HG03045 (cell line): ENCODE results near the gene TACC2.

Source experiments
- ATAC-seq: cut with Tn5 transposase; IDR thresholded peaks from one replicate; pipeline ENCODE4 v1.9.1; 2021; ENCODE audit warnings: mild to moderate bottlenecking, moderate library complexity; ENCODE audit not compliant: unreplicated experiment

Gene TACC2

DNA sequence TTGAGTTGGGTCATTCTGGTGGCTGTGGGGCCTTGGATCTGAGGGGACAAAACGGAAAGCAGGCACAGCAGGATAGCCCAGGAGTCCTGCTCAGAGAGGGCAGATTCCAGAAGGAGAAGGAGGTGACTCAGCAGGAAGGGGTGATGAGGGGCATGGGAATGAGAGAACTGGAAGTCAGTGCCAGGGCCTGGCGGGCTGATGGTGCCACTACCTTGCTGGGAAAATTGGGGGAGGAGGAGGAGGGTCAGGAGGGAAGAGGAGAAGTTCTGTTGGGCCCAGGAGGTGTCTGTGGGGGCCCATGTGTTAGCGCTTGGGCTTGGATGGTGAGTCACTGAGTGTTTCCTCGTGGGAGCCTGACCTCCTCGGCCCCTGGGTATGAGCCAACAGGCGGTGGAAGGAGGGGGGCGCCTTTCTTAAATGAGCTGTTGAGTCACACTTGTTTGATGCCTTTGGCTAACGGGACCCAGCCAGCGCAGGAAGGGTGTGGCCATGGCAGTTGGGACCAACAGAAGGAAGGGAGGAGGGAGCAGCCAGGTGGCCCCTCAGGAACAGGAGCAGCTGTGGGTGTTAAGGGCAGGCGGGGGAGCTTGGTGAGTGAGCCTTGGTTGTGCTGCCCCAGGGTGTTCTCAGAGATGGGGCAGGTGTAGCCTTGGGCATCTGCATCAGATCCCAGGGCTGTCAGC lies 152.1 kb downstream of the TACC2 start:
- no peak for ATAC-seq

DNA sequence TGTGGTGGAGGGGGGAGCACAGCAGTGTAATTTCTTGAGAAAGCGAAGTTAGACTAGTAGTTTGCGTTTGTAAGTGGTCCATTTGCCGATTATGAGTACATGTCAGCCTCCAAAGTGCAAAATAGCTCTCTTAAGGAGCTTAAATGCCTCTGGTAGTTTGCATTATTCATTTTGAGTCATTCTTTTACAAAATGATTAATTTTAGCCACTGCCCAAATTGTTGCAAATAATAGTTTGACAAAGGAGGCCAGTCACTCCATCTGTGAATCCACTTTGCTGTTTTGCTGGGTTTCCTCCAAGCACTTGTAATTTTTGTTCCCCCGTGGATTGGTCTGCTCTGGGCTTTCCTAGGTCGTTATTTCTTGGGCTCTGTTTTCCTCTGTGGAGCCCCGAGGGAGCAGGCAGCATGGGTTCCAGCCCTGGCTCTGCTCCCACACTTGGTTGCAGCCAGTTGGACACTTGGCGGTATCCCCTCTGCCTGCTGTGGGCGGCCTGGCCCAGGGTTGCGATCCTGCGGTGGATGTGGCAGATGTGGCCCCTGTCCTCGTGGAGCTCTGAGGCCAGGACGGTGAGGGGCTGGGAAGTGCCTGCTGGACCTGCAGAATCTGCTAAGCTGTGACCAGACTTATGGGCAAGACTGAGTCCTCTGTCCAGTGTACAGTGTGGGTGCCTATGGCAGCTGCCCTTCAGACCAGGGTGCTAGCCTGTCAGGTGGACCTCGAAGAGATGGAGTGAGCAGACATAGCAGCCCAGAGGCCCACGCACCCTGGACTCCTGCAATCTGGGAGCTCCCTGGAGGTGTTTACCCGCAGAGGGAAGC lies 153.1 kb downstream of the TACC2 start:
- ATAC-seq = no peak

- no peak for ATAC-seq
Measured at GRCh38 chr10:122142641-122143237, 153.8 kb downstream of the TACC2 start.

DNA sequence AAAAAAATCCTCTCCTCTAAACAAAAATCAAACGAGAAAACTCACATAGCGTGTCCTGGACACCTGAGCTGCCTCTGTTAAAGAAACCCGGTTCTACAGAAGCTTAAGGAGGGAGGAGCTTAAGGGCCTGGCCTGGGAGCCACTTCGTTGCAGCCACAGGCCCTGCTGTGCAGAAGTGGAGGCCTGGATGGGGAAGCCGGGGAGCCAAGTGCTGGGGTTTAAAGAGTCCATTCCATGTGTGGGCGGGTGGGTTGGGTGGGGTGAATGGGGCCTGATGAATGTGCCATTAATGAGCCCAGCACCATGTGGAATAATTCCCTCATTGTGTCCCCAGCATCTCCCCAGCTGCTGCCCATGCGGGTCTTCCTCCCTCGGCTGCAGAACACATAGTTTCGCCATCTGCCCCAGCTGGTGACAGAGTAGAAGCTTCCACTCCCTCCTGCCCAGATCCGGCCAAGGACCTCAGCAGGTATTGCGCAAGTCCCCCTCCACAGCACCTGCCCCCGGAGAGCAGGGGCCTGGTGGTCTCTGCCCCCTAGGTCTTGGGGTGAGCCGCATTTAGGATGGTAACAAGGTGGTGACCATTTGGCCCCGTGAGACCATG lies 154.4 kb downstream of the TACC2 start:
- no peak for ATAC-seq

GRCh38 chr10:122144199-122144598 lies 155.2 kb downstream of the TACC2 start:
- no peak for ATAC-seq

GRCh38 chr10:122145113-122145512 lies 156.2 kb downstream of the TACC2 start:
- no peak for ATAC-seq

DNA sequence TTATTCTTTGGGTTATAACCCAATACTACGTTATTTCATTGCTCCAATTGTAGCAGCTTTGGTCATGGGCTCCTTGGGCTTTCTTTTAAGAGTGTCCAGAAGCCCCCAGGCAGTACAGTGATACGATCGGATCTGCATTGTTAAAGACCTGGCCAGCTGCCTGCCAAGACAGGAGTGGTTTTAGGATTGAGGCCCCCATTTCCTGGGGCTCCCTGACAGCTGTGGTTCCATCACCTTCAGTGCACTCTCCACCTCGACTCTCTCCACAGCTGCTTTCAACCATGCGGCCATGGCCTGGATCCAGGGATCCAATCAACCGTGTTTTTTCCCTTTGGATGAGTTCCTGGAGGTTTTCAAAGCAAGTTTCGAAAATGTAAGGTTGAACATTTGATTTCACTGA lies 158.7 kb downstream of the TACC2 start:
- no peak for ATAC-seq

GRCh38 chr10:122148876-122149560 lies 160.1 kb downstream of the TACC2 start:
- no peak for ATAC-seq

DNA sequence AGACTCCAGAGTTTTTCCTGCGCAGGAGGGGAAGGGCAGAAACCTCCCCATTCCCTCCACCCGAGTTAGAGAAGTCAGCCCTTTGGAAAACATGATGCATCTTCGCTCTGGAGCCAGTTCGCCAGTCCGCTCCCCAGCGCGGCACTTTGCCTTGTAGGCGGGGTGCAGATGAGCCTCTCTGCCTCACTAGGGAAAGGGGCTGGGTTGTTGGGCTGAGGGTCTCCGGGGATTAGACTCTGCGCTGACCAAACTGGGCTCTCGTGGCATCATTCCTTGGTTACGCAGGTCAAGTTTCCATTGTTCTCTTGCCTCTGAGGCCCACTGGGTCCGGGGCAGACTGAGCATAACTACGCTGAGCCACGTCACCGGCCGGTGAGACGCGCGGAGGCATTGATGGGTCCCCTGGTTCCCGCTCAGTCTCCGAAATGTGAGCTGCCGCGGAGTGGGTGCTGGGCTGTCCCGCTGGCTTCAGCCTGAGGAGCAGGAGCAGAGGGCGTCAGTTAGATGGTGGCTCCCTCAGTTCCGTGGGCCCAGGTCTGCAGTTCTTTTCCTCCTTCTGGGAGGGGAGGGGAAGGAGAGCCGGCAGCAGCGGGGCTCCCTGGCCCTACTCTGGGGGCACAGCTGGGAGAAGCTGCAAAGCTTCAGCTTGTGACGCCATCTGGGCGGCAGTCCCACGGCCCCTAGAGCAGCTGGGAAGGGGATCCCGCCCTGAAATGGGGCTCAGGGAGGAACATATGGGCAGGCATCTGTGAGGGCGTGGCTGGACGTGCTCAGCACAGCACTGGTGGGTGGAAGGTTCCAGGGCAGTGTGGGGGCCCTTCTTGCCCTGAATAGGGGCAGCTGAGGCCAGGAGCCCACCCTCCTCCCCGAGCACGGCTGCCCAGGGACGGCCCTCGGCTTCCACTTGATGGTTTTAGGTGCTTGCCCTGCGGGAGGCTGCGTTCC lies 160.9 kb downstream of the TACC2 start:
- no peak for ATAC-seq

DNA sequence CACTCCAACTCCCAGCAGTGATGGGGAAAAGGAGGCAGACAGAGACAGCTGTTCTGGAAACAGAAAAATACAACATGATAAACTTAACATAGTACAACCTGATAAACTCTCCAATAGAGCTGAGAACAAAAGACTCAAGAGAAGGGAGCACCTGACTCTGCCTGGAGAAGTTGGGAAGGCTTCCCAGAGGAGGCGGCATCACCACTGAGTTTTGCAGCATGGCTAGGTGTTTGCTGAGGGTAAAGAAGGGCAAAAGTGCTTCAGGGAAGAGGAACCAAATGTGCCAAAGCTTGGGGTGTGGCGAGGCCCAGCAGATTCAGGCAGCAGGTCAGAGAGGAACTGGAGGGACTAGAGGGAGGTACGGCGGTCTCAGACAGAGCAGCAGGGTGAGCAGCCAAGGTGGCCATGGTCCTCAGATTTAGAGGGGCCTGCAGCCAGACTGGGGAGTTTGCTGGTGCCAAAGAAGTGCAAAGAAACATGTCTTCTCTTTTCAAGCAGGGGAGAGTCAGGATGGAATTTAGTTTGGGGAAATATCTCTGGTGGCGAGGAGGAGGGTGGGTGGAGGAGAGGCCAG lies 162.2 kb downstream of the TACC2 start:
- ATAC-seq = no peak

DNA sequence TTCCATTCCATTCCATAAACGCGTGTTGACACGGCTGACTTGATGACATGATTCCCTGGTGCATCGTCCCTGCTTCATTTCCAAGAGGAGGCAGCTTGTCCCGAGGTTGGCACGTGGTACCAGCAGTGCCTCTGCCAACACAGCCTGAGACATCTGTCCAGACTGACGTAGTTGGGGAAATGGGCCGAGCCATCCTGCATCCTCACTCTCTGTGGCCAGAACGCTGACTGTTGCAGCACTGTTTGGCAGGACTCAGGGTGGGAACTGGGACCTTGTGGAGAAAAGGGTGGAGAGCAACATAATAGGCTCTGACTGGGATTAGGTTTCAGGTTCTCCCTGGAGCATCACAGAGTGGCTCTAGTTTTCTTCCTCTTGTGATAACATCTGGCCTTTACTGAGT lies 163.6 kb downstream of the TACC2 start:
- ATAC-seq = no peak

GRCh38 chr10:122154031-122154544 lies 165.1 kb downstream of the TACC2 start:
- no peak for ATAC-seq

- no peak for ATAC-seq
Measured at GRCh38 chr10:122154545-122155366, 165.8 kb downstream of the TACC2 start.

GRCh38 chr10:122157451-122157850 lies 168.5 kb downstream of the TACC2 start:
- ATAC-seq = no peak

- no peak for ATAC-seq
Measured at GRCh38 chr10:122158362-122158761, 169.4 kb downstream of the TACC2 start.

DNA sequence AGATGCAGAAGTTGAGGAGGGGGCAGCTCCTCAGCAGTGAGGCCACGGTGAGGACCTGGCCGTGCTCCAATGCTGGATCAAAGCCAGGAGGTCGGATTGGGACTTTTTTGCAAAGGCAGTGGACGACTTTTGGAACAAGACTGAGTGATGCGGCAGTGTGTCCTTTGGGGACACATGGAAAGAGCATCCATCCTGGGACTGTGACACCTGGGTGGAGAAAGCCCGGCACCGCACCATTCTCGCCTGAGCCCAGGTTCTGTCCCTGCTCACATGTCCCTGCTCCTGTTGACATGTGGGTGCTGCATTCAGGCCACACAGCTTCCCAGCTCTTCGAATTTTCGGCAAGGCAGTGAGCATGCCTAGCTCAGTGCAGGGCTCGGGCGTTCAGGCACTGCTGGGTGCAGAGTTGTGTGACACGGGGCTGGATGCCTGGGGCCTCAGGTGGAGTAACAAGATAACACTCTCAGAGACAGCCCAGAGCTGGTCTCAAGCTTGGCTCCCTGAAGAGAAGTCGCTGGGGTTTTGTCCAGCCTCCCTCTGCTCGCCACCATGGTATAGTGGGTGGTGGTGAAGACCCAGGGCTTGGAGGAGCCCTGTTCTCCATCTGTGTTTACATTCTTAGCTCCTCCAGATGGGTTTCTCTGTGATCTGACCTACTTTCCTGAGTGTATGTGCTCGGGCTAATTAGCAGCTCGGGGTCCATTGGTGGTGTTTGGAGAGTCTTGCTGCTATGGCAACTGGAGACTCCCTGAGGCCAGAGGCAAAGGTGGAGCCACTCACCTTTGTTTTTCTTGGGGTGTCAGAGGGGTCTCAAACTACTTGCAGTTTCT lies 170.4 kb downstream of the TACC2 start:
- ATAC-seq = no peak

GRCh38 chr10:122161795-122162194 lies 172.8 kb downstream of the TACC2 start:
- no peak for ATAC-seq
